Pancreas (tissue), 10 donors: ENCODE data around the gene PDZD4. TPM values are rescaled to one million over a fixed set of nuclear protein-coding genes. Genes with fewer than 3 reads are reported as not detected.

Source experiments
- ATAC-seq, 4 donors: fragments of 200-7000 bp; cut with Tn5 transposase; one replicate each; pipeline versions ENCODE4 v1.8.0 to v1.9.1; 2020; ENCODE audit warnings: mild to moderate bottlenecking in 4 of 4, moderate library complexity in 4 of 4
- DNase-seq, 6 donors: peaks; one replicate each; pipeline ENCODE4 v3.0.0-alpha.2; 2020
- FAIRE-seq: peaks from 2 replicates; lab custom pipeline; 2012; peaks lifted over from hg19 to GRCh38; lab: Jason Lieb, UNC
- H3K27ac ChIP-seq, 4 donors: fragments of 200-600 bp; sonication (generic); 1 replicate in 3 of 4; 2 replicates in 1 of 4; pipeline versions ENCODE4 v1.5.0 to v1.8.0; 2020
- H3K27me3 ChIP-seq, 4 donors: fragments of 200-600 bp; one replicate each; pipeline ENCODE4 v1.8.0; 2021
- H3K36me3 ChIP-seq, 3 donors: fragments of 200-600 bp; sonication (generic) in 1 of 3; one replicate each; pipeline versions ENCODE4 v1.5.0 to v1.8.0; 2020 to 2021
- H3K4me1 ChIP-seq, 3 donors: fragments of 200-600 bp; one replicate each; pipeline ENCODE4 v1.8.0; 2021
- H3K4me3 ChIP-seq, 4 donors: fragments of 200-600 bp; sonication (generic) in 2 of 4; one replicate each; pipeline versions ENCODE4 v1.5.0 to v1.8.0; 2020 to 2021
- H3K9me3 ChIP-seq, 4 donors: fragments of 200-600 bp; one replicate each; pipeline ENCODE4 v1.8.0; 2021
- WGBS, 2 donors: extraction: QIAGEN DNeasy Blood & Tissue Kit; methylation state at CpG; one replicate each; pipeline ENCODE4 v1.1.7; 2013; 5-methylcytosine and 5-hydroxymethylcytosine counted together
- intact Hi-C, 3 donors: fragments of 100-400 bp; cut with DNase I; formaldehyde crosslinking; loops; one replicate each; pipeline versions ENCODE4 v1.11.1 to v1.14.2; 2022
- polyA plus RNA-seq, 2 donors: library from polyadenylated mRNA; stranded (reverse); fragments of 200-250 nt; gene quantifications; one replicate each; pipeline ENCODE4 v1.2.3, GENCODE V29; 2013
- total RNA-seq, 6 donors: library from RNA; stranded (reverse); fragmentation: NEBNext Ultra II Directional in 4 of 6; extraction: Animal tissue kit (Norgen Biotek cat#: 25700) in 4 of 6; gene quantifications; one replicate each; pipeline versions ENCODE4 v1.2.1 to v1.2.4, GENCODE V29; 2021 to 2023
- TF ChIP-seq, protein P1 (sequence below), 4 donors: fragments of 200-600 bp; sonication (generic) in 3 of 4; IDR thresholded peaks; one replicate each; pipeline versions ENCODE4 v1.5.0 to v1.8.0; 2021; ENCODE audit warnings: antibody characterized with exemption in 4 of 4
- donor health status: healthy with polysubstance abuse.
- donor health status: DM: no; HTN: no; CAD: no; lungs with moderate emphysema.
- donor health status: DM: no; HTN: no; CAD: no.
- donor health status: control.
- donor health status: control.
- donor health status: Bipolar disorder and iron deficiency.
- donor health status: DM: yes; HTN: yes; CAD: no.
- donor health status: DM: no; HTN: no; CAD: no.
- donor health status: DM: no; HTN: no; CAD: no.
- donor health status: DM: yes; HTN: yes; CAD: no.

The PDZD4 gene
- total and polyA plus RNA-seq, 8 donors, result 0.79 to 15.2 (median 1.6) TPM

DNA sequence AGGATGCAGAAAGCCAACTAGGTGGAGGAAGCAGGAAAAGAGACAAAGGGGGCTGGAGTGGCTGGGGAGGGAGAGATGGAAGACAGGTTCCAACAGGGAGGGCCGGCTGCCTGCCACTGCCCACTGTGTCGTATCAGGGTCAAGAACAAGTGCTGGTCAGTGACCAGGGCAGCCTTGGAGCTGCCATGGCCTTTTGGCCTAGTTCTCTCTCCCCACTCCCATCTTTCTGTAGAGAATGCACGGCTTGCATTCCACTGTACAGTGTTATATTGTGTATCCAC is 43.7 kb upstream of the PDZD4 start:
- no peak for FAIRE-seq
- H3K27me3 ChIP-seq, result peaks cover 0 to 6% (median 0%) of the 10 kb centered on the region in 4 donors
- no peak for DNase-seq
- no peak overlapping the region for H3K4me3 ChIP-seq
- TF ChIP-seq, protein P1, sequence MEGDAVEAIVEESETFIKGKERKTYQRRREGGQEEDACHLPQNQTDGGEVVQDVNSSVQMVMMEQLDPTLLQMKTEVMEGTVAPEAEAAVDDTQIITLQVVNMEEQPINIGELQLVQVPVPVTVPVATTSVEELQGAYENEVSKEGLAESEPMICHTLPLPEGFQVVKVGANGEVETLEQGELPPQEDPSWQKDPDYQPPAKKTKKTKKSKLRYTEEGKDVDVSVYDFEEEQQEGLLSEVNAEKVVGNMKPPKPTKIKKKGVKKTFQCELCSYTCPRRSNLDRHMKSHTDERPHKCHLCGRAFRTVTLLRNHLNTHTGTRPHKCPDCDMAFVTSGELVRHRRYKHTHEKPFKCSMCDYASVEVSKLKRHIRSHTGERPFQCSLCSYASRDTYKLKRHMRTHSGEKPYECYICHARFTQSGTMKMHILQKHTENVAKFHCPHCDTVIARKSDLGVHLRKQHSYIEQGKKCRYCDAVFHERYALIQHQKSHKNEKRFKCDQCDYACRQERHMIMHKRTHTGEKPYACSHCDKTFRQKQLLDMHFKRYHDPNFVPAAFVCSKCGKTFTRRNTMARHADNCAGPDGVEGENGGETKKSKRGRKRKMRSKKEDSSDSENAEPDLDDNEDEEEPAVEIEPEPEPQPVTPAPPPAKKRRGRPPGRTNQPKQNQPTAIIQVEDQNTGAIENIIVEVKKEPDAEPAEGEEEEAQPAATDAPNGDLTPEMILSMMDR (IDR thresholded peaks at IDR 0.05), result no peak
- no peaks in the 10 kb centered on the region for H3K9me3 ChIP-seq
- 41 to 44% methylated on average over 3 of the region's 3 CpGs for WGBS, 2 donors
- no peaks in the 10 kb centered on the region for H3K36me3 ChIP-seq
- H3K27ac ChIP-seq, result no peak overlapping the region
- intact Hi-C loops, result loop anchor here in 1 of 3 donors (10.0 kb wide), 2 partner anchors 59 to 61 kb away; partner anchors contain the start of gene NAA10
- no peaks in the 10 kb centered on the region for H3K4me1 ChIP-seq
- no peak for ATAC-seq

DNA sequence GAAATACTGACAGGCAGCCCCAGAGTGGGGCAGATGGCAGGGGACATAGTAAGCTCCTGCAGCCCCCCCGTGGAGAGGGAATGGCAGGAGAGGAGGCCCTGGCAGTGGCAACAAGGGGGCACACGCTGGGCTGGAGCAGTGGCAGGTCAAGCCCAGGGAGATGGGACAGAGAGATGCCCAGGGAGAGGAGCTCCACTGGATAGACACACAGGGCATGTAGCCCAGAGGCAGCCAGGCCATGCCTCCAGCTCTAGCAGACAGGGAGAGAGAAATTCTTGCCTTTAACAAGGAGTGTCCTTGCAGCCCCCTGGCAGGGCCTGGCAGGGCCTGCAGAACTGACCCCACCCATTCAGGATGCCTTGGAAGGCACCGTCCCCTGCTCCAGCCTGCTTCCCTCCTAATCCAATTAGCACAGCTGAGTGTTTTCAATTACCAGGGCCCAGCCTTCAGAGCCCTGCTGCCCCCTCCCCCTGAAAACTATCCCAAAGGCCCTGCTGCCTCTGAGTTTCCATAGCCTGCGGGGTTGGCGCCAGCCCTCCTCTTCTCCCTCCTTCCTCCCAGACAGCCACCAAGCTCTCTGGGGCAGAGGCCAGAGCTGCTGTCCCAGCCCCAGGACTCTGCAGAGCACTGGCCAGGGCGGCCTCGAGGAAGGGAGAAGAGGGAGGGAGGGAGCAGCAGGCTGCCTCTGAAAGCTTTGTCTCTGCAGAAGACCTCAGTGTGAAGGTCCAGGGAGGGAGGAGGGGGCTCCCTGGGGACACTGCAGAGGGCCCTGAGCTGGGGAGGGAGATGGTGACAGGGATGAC is 43.1 kb upstream of the PDZD4 start:
- no peak for ATAC-seq

DNA sequence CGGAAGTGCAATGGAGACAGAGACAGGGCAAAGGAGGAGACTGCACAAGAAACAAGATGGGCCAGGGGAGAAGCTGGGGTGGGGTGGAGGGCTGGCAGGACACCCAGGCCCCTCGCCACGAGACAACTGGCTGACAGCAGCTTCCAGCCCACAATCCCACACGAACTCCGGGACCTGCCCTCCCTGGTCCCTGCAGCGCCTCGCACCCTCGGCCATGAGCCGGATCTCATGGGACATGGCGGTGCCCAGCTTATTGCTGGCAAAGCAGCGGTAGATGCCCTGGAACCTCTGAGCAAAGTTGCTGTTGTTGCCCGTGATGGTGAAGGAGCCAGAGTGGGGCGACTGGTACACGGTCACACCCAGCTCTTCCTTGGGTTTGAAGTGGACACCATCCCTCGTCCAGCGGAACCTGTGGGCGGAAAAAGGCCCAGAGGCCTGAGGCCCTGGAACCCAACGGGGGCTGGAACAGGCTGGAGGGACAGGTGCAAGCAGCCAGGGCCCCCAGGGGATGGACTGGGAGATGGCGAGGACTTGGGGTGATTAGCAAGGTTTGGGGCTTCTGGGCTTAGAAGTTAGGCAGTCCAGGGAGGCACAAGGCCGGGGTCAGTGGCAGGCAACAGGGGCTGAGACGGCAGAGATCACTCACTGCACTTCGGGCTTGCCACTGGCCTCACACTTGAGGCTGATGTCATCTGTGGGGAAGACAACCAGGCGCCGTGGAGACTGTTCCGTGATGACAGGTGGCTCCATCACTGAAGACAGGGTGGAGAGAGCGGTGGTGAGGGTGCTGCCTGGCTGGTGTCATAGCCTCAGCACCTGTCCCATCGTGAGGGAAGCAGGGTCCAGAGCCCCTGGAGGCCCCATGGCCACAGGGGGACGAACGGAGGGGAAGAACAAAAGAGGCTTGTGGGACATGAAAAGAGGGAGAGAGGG is 41.9 kb upstream of the PDZD4 start:
- TF ChIP-seq, protein P1 (IDR thresholded peaks at IDR 0.05), result no peak
- no peaks in the 10 kb centered on the region for H3K4me1 ChIP-seq
- ATAC-seq (no peak), FAIRE-seq (no peak), DNase-seq (peak in 1 of 6 donors; percentile 64)
- no peaks in the 10 kb centered on the region for H3K9me3 ChIP-seq
- peaks cover 0 to 4% (median 0%) of the 10 kb centered on the region in 4 donors for H3K27me3 ChIP-seq
- intact Hi-C loops, result loop anchor here in 1 of 3 donors (10.0 kb wide), 2 partner anchors 57 to 63 kb away; partner anchors contain the start of gene NAA10
- H3K36me3 ChIP-seq, result no peaks in the 10 kb centered on the region
- 60 to 62% methylated on average over 28 to 29 of the region's 29 CpGs for WGBS, 2 donors
- no peak overlapping the region for H3K4me3 ChIP-seq
- no peak overlapping the region for H3K27ac ChIP-seq

More for the DNA sequence above, 43.1 kb upstream of the PDZD4 start:
- TF ChIP-seq, protein P1 (IDR thresholded peaks at IDR 0.05), result no peak
- peaks cover 0 to 6% (median 0%) of the 10 kb centered on the region in 4 donors for H3K27me3 ChIP-seq
- H3K9me3 ChIP-seq, result no peaks in the 10 kb centered on the region
- 35 to 36% methylated on average over 6 to 7 of the region's 7 CpGs for WGBS, 2 donors
- H3K4me1 ChIP-seq, result no peaks in the 10 kb centered on the region
- FAIRE-seq (no peak), DNase-seq (peak in 1 of 6 donors; percentile 39)
- no peak overlapping the region for H3K27ac ChIP-seq
- intact Hi-C loops, result loop anchor here in 1 of 3 donors (10.0 kb wide), 2 partner anchors 59 to 61 kb away; partner anchors contain the start of gene NAA10
- H3K36me3 ChIP-seq, result no peaks in the 10 kb centered on the region
- H3K4me3 ChIP-seq, result no peak overlapping the region

GRCh38 chrX:153871451-153871850 is 41.1 kb upstream of the PDZD4 start:
- DNase-seq (no peak), FAIRE-seq (no peak), ATAC-seq (no peak)
- WGBS, 2 donors, result 20 to 30% methylated on average over 6 of the region's 6 CpGs
- Histone ChIP-seq H3K9me3 (no peaks in the 10 kb centered on the region), H3K36me3 (no peaks in the 10 kb centered on the region), H3K27ac (no peak overlapping the region), H3K27me3 (peaks cover 0 to 8% (median 0%) of the 10 kb centered on the region in 4 donors), H3K4me1 (no peaks in the 10 kb centered on the region), H3K4me3 (no peak overlapping the region)
- TF ChIP-seq, protein P1 (IDR thresholded peaks at IDR 0.05), result no peak
- intact Hi-C loops, result loop anchor here in 1 of 3 donors (10.0 kb wide), 2 partner anchors 57 to 63 kb away; partner anchors contain the start of gene NAA10
